Immature natural killer cell (primary cell): ENCODE measurements around the gene RPS15. TPM values are rescaled to one million over a fixed set of nuclear protein-coding genes. Genes with fewer than 3 reads are reported as not detected.
A peak's percentile ranks its signal among the peaks of the same experiment; 100 is the strongest.

ENCODE experiments used
- DNase-seq, 3 donors: peaks; one replicate each; pipeline ENCODE4 v3.0.0; 2022; ENCODE audit warnings: mixed read lengths in 1 of 3
- H3K27ac Mint-ChIP-seq, 6 donors: one replicate each; pipeline ENCODE4 v1.8.0; 2020; ENCODE audit warnings: mixed read lengths in 6 of 6, mild to moderate bottlenecking in 5 of 6, inconsistent platforms in 4 of 6, moderate library complexity in 3 of 6
- H3K27me3 Mint-ChIP-seq, 3 donors: one replicate each; pipeline ENCODE4 v1.8.0; 2020 to 2021; ENCODE audit warnings: low read depth in 3 of 3, mild to moderate bottlenecking in 3 of 3, mixed read lengths in 3 of 3, moderate library complexity in 3 of 3, inconsistent platforms in 1 of 3
- H3K36me3 Mint-ChIP-seq, 3 donors: one replicate each; pipeline ENCODE4 v1.8.0; 2020; ENCODE audit warnings: mixed read lengths in 3 of 3, inconsistent platforms in 2 of 3, mild to moderate bottlenecking in 2 of 3
- H3K4me1 Mint-ChIP-seq, 2 donors: one replicate each; pipeline ENCODE4 v1.8.0; 2020; ENCODE audit warnings: inconsistent platforms in 2 of 2, mild to moderate bottlenecking in 2 of 2, mixed read lengths in 2 of 2, moderate library complexity in 1 of 2
- H3K4me3 Mint-ChIP-seq, 5 donors: one replicate each; pipeline ENCODE4 v1.8.0; 2020; ENCODE audit warnings: mild to moderate bottlenecking in 5 of 5, mixed read lengths in 5 of 5, inconsistent platforms in 3 of 5, moderate library complexity in 3 of 5
- H3K9me3 Mint-ChIP-seq, 6 donors: one replicate each; pipeline ENCODE4 v1.8.0; 2020; ENCODE audit warnings: mild to moderate bottlenecking in 6 of 6, mixed read lengths in 6 of 6, inconsistent platforms in 4 of 6, moderate library complexity in 3 of 6
- polyA plus RNA-seq, 3 donors: library from polyadenylated mRNA; unstranded; fragments of 300-500 nt; fragmentation: Illumina TruSeq; gene quantifications; one replicate each; pipeline ENCODE4 v1.2.3, GENCODE V29; 2021

Gene RPS15
- polyA plus RNA-seq, 3 donors from 2014 or later, result 1,383 to 2,244 (median 1,622) TPM

GRCh38 chr19:1450735-1451731 lies 12.8 kb downstream of the RPS15 start:
- H3K27ac Mint-ChIP-seq, result peak overlapping the region in 2 of 6 donors; percentile 30 to 45
- H3K27me3 Mint-ChIP-seq, result peaks cover 20 to 35% (median 25%) of the 10 kb centered on the region in 3 donors
- H3K4me3 Mint-ChIP-seq, result peak overlapping the region in 2 of 5 donors; percentile 60 to 61
- no peaks in the 10 kb centered on the region for H3K36me3 Mint-ChIP-seq
- no peaks in the 10 kb centered on the region for H3K9me3 Mint-ChIP-seq
- no peak for DNase-seq
- H3K4me1 Mint-ChIP-seq, result peaks cover 26% of the 10 kb centered on the region in 2 donors

- no peak overlapping the region for H3K27ac Mint-ChIP-seq
- DNase-seq, result no peak
- H3K27me3 Mint-ChIP-seq, result peaks cover 20 to 35% (median 25%) of the 10 kb centered on the region in 3 donors
- H3K9me3 Mint-ChIP-seq, result no peaks in the 10 kb centered on the region
- no peaks in the 10 kb centered on the region for H3K36me3 Mint-ChIP-seq
- H3K4me1 Mint-ChIP-seq, result peaks cover 22 to 25% of the 10 kb centered on the region in 2 donors
- no peak overlapping the region for H3K4me3 Mint-ChIP-seq
Observed at GRCh38 chr19:1451916-1452801, 14.0 kb downstream of the RPS15 start.

- DNase-seq, result no peak
- Mint-ChIP-seq H3K36me3 (no peaks in the 10 kb centered on the region), H3K4me1 (peaks cover 18 to 19% of the 10 kb centered on the region in 2 donors), H3K27me3 (peaks cover 20 to 31% (median 22%) of the 10 kb centered on the region in 3 donors), H3K4me3 (no peak overlapping the region), H3K27ac (no peak overlapping the region), H3K9me3 (peaks cover 0 to 1% (median 0%) of the 10 kb centered on the region in 6 donors)
Observed at GRCh38 chr19:1452802-1453524, 14.8 kb downstream of the RPS15 start.

- Mint-ChIP-seq H3K27ac (no peak overlapping the region), H3K36me3 (no peaks in the 10 kb centered on the region), H3K4me1 (peaks cover 16 to 19% of the 10 kb centered on the region in 2 donors), H3K9me3 (peaks cover 0 to 1% (median 0%) of the 10 kb centered on the region in 6 donors), H3K4me3 (peak overlapping the region in 2 of 5 donors; percentile 2 to 56), H3K27me3 (peaks cover 18 to 30% (median 20%) of the 10 kb centered on the region in 3 donors)
- DNase-seq, result no peak
Observed at GRCh38 chr19:1453525-1454364, 15.5 kb downstream of the RPS15 start.

- peaks cover 15 to 24% (median 19%) of the 10 kb centered on the region in 3 donors for H3K27me3 Mint-ChIP-seq
- peaks cover 0 to 1% (median 0%) of the 10 kb centered on the region in 6 donors for H3K9me3 Mint-ChIP-seq
- H3K4me1 Mint-ChIP-seq, result peaks cover 10 to 11% of the 10 kb centered on the region in 2 donors
- no peak for DNase-seq
- H3K4me3 Mint-ChIP-seq, result peak overlapping the region in 2 of 5 donors; percentile 48 to 50
- no peak overlapping the region for H3K27ac Mint-ChIP-seq
- H3K36me3 Mint-ChIP-seq, result no peaks in the 10 kb centered on the region
Observed at GRCh38 chr19:1455002-1455335, 16.8 kb downstream of the RPS15 start.

GRCh38 chr19:1455336-1456120 lies 17.3 kb downstream of the RPS15 start:
- peaks cover 12 to 22% (median 19%) of the 10 kb centered on the region in 3 donors for H3K27me3 Mint-ChIP-seq
- peak; percentile 52 to 56 (median 52) for DNase-seq
- H3K4me1 Mint-ChIP-seq, result peaks cover 7 to 10% of the 10 kb centered on the region in 2 donors

GRCh38 chr19:1456121-1456900 lies 18.1 kb downstream of the RPS15 start:
- Mint-ChIP-seq H3K9me3 (peaks cover 0 to 1% (median 0%) of the 10 kb centered on the region in 6 donors), H3K4me3 (no peak overlapping the region), H3K27ac (no peak overlapping the region), H3K36me3 (no peaks in the 10 kb centered on the region), H3K27me3 (peaks cover 7 to 19% (median 14%) of the 10 kb centered on the region in 3 donors), H3K4me1 (peaks cover 4 to 5% of the 10 kb centered on the region in 2 donors)
- DNase-seq, result no peak

More at GRCh38 chr19:1455336-1456120, 17.3 kb downstream of the RPS15 start:
- H3K27ac Mint-ChIP-seq, result peak overlapping the region in 2 of 6 donors; percentile 40 to 45
- H3K9me3 Mint-ChIP-seq, result peaks cover 0 to 1% (median 0%) of the 10 kb centered on the region in 6 donors
- H3K4me3 Mint-ChIP-seq, result peak overlapping the region in 4 of 5 donors; percentile 35 to 62 (median 51)
- no peaks in the 10 kb centered on the region for H3K36me3 Mint-ChIP-seq

- Mint-ChIP-seq H3K4me3 (no peak overlapping the region), H3K4me1 (peaks cover 4 to 5% of the 10 kb centered on the region in 2 donors)
Observed at GRCh38 chr19:1457031-1457739, 19.0 kb downstream of the RPS15 start.

GRCh38 chr19:1457892-1458291 lies 19.7 kb downstream of the RPS15 start:
- H3K27me3 Mint-ChIP-seq, result peaks cover 7 to 16% (median 11%) of the 10 kb centered on the region in 3 donors
- no peak overlapping the region for H3K4me3 Mint-ChIP-seq
- H3K9me3 Mint-ChIP-seq, result peaks cover 0 to 1% (median 0%) of the 10 kb centered on the region in 6 donors
- H3K36me3 Mint-ChIP-seq, result no peaks in the 10 kb centered on the region
- no peak for DNase-seq
- peaks cover 4 to 5% of the 10 kb centered on the region in 2 donors for H3K4me1 Mint-ChIP-seq
- H3K27ac Mint-ChIP-seq, result no peak overlapping the region

More at GRCh38 chr19:1457031-1457739, 19.0 kb downstream of the RPS15 start:
- Mint-ChIP-seq H3K9me3 (peaks cover 0 to 1% (median 0%) of the 10 kb centered on the region in 6 donors), H3K27ac (no peak overlapping the region), H3K36me3 (no peaks in the 10 kb centered on the region), H3K27me3 (peaks cover 7 to 16% (median 13%) of the 10 kb centered on the region in 3 donors)
- no peak for DNase-seq

- Mint-ChIP-seq H3K27me3 (peaks cover 7 to 16% (median 9%) of the 10 kb centered on the region in 3 donors), H3K9me3 (peaks cover 0 to 1% (median 0%) of the 10 kb centered on the region in 6 donors), H3K4me1 (peaks cover 4 to 5% of the 10 kb centered on the region in 2 donors), H3K4me3 (no peak overlapping the region), H3K36me3 (no peaks in the 10 kb centered on the region), H3K27ac (no peak overlapping the region)
- DNase-seq, result no peak
Observed at GRCh38 chr19:1459479-1459878, 21.3 kb downstream of the RPS15 start.
